HG02623 (cell line): ENCODE measurements around the gene TLDC2.
"Not testable (repeated sequence)": the region's sequence is repeated elsewhere in the genome, so short reads cannot be mapped to it uniquely, and the experiment has no call there.

Source experiments
- ATAC-seq: cut with Tn5 transposase; IDR thresholded peaks from one replicate; pipeline ENCODE4 v1.9.1; 2021; ENCODE audit warnings: moderate library complexity; ENCODE audit not compliant: unreplicated experiment

The TLDC2 gene

DNA sequence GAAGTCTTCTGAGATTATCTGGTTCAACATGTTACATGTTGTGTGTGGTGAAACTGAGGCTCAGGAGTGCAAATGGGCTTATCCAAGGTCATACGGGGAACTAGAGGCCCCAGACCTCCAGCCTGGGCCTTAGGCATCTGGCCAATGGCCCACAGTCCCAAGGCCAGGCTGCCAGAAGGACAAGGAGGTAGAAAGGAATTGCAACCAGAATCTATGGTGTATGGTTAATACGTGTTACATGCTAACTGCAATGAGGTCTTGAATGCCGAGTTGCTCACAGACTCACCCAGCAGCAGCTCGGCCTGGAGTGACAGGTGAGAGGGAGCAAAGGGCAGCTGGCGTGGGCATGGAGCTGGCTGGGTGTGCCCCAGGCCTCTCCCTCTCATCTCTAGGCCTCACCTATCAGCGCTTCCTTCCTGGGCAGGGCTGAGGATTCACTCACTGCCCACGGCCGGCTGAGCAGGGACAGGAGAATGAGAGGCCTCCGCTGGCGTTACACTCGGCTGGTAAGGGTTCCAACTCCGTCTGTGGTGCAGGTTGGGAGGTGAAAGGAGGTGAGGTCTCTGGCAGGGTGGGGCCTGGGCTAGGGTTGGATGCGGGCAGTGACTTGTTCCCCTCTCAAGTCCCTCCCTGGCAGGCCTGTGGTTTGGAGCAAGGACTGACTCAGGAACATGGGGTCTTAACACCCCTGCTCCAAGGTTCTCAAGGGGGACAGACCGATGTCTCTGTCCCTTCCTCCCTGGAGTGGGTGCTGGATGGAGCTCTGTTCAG is at the start of gene TLDC2:
TSS of gene TLDC2 (plus strand) at position 437 of the 771 bp plus-strand sequence. CDS start at position 474, 37 bp downstream.
- ATAC-seq: no peak

DNA sequence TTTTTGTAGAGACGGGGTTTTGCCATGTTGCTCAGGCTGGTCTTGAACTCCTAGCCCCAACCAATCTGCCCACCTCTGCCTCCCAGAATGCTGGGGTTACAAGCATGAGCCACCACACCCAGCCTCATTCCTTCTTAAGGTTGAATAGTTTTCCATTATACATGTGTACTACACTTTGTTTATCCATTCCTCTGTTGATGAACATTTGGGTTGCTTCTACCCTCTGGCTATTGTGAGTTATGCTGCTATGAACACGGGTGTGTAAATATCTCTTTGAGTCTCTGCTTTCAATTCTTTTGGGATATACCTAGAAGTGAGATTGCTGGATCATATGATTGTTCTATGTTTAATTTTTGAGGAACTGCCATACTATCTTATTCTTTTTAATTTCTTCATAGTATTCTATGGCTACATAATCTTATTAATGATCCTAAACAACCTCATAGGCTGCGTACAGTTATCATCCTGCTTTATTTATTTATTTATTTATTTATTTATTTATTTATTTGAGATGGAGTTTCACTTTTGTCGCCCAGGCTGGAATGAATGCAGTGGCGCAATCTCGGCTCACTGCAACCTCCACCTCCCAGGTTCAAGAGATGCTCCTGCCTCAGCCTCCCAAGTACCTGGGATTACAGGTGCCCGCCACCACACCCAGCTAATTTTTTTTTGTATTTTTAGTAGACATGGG is 49.2 kb upstream of the TLDC2 start:
- no peak for ATAC-seq

DNA sequence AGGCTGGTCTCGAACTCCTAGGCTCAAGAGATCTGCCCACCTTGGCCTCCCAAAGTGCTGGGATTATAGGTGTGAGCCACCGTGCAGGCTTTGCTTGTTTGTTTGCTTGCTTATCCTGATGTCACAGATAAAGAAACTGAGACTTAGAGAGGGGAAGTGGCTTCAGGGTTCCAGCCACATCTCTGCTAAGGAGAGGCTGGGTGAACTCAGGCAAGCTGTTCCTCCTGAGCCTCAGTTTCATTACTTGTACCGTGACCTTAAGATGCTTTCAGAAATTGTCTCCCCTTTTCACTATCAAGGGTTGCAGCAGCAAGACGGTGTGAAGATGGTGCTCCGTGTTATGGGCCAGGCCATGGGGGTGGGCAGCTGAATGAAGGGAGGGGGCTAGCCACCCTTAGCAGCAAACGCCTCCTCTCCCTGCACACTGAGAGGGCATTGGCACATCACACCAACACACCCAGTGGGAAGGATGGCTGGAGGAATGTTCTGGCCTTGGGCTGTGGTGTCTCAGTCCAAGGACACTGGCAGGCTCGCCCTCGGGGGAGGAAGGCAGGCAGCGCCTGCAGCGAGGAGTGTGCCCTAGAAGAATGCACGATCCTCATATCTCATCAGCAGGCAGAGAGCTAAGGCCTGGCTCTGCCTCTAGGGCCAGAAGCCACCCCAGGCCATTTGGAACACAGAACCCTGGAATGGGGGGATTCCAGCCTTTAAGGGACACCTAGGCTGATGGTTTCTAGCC is 48.2 kb upstream of the TLDC2 start:
- ATAC-seq: peak; percentile 86

DNA sequence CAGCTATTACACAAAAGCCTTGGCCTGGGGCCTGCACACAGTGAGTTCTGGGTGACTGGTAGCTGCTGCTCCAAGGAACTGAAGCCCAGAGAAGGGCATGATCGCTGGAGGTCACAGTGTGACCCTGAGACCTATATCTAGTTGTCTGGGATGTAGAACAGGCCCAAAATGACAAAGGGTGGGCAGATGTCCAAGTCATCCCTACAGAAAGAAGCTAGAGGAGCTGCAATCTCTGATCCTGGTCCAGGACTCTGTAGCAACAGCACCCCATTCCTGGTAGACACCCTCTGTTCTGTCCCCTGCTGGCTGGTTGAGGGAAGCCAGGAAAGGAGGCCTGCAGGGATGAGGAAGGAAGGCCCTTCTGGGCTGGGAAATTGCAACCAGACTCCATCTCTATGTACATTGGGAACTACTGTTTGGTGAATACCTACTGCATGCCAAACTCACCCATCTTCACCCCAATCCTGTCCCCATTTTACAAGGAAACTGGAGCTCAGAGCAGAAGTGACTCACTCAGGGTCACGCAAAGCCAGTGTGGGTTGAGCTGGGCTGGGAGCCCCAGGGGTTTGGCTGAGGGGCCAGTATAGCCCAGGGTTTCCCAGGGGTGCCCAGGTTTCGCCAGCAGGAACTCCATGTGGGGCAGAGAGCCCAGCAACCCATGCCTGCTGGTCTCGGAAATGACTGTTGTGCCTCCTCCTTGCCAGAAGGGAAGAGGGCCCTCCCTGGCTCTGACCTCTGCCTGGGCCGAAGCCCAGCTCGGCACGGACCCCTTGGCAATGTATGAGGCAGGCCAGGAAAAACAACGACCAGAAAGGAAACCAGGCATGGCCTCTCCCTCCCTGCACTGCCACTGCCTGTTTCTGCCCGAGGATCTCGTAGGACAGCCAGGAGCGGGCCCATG is 44.9 kb upstream of the TLDC2 start:
- no peak for ATAC-seq

DNA sequence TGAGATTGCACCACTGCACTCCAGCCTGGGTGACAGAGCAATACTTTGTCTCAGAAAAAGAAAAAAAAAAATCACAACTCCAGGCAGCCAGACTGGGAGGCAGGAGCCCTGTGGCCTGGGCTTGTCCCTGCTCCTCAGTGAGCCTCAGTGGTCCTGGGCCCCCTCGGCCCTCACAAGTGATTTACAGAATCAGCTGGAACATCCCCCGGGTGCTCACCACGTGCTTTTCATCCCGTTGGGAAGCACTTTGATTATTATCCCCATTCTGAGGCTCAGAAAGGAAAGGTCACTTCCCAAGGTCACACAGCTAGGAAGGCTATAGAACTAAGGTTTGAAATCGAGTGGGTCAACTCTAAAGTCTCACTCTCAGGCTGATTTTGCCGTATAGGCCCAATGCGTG is 43.1 kb upstream of the TLDC2 start:
- ATAC-seq: no peak

DNA sequence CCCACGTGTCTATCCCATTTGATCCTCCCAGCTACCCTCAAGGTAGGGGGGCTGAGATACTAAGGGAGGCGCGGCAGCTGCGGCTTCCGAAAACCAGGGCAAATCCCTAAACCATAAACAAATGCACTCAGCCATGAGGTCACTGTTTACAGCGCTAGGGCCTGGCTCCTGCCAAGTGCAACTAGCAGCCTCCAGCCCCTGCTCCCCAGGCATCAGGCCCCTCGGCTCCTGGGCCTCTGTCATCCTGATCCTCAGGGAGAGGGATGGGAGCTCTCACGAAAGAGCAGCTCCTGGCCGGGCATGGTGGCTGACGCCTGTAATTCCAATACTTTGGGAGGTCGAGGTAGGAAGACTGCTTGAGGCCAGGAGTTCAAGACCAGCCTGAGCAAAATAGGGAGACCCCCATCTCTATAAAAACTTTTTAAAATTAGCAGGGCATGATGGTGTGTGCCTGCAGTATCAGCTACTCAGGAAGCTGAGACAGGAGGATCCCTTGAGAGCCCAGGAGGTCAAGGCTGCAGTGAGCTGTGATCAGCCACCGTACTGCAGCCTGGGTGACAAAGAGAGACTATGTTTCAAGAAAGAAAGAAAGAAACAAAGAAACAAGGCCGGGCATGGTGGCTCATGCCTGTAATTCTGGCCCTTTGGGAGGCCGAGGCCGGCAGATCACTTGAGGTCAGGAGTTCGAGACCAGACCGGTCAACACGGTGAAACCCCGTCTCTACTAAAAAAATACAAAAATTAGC is 42.5 kb upstream of the TLDC2 start:
- ATAC-seq: no peak

DNA sequence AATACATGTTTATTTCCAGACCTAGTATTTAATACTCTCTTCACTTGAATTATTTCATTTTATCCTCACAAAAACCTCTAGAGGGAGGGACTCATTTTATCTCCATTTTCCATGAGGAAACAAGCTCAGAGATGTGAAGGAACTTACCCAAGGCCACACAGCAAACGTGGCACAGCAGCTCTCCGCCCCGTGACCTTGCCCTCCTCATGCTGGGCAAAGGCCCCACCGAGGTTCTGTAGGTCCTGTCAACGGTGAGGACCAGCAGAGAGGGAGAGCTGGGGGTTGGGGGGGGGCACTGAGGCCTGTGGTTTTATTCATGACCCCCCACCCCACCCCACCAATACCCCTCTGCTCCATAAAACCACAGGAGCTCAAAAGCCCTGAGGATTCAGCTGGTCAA is 40.9 kb upstream of the TLDC2 start:
- no peak for ATAC-seq

DNA sequence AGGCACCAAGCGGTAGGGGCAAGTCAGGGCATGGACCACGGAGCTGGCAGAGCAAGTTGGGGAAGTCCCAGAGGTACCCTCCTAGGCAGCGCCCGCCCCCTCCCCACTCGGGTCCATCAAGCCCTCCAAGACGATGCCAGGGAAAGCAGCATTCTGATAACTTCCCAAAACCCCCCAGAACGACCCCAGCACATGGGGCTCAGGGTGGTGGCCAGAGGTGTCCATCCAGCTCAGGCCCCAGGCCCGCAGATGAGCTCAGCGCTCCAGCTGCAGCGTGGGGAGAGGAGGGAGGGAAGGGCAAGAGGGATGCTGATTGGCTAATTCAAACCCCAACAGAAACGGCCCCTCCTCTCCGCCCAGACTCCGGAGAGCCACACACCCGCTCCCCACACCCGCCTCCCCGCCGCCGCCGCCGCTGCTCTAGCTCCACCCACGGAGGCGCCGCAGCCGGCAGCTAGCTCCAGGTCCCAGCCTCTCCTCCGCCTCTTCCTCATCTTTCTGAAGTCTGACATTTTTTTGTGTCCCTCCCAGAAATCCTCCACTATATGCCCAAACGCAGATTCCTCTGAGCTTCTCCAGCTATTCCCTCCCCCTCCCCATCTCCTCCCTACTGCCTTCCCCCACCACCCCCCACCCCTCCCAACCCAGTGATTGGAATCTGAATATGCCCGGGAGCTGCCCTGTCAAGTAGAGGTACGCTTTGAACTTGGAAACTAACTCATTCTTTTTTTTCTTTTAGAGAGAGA is 40.3 kb upstream of the TLDC2 start:
- peak; percentile 88 for ATAC-seq

DNA sequence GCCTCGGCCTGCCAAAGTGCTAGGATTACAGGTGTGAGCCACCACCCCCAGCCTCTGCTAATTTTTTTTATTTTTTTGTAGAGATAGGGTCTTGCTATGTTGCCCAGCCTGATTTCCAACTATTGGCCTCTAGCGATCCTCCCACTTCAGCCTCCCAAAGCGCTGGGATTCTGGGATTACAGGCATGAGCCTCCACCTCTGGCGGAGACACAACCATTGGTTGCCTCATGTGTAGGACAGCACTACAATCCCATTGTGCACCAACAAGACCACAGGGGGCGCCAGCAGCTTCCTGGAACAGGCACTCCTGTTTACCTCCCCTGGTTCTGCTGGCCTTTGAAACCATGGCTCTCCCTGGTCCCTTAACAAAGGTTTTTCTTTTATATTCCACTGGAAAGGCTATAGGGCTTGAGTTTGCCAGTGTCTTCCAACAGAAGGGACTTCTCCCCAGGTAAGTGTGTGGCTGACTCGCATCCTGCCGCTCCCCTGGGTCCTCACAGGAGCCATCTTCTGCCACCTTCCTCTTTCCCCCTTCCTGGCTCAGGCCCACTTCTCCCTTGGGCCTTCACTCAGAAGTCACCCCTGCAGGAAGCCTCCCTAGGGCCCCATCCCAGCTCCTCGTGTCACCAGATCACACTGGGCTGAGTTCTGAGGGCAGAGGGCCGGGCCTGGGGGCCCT is 39.2 kb upstream of the TLDC2 start:
- ATAC-seq: no peak

DNA sequence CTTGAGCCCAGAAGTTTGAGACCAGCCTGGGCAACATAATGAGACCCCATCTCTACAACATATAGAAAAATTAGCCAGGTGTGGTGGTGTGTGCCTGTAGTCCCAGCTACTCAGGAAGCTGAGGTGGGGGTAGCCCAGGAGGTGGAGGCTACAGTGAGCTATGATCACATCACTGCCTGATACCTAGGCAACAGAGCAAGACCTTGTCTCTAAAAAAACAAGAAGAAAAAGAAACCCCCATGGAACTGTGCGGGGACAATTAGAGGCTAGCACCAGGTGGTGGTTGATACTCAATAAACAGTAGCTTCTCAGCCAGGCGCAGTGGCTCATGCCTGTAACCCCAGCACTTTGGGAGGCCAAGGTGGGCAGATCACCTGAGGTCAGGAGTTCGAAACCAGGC is 37.6 kb upstream of the TLDC2 start:
- ATAC-seq: not testable (repeated sequence)

DNA sequence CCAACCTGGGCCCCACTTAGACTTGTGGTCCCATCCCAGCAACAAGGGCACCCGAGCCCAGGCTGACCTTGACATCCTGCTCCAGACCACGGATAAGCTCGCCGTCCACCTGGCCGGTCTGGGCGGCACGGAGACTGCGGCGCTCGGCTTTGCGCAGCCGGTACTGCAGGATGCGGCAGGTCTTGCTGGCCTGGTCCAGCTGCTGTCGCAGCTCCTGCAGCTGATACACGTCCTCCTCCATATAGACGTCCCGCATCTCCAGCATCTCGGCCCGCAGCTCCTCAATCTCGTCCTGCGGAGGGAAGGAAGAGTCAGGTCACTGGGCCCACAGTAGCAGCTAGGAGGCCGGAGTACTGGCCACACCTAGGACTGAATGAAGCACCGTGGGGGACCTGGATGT is 36.8 kb upstream of the TLDC2 start:
- no peak for ATAC-seq

DNA sequence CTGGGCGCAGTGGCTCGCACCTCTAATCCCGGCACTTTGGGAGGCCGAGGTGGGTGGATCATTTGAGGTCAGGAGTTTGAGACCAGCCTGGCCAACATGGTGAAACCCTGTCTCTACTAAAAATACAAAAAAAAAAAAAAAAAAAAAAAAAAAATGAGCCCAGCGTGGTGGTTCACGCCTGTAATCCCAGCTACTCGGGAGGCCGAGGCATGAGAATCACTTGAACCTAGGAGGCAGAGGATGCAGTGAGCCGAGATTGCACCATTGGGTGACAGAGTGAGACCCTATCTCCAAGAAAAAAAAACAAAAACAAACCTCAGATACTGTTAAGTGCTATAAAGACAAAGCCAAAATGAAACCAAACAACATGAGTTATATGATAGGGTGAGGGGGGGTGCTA is 34.9 kb upstream of the TLDC2 start:
- ATAC-seq: not testable (repeated sequence)

DNA sequence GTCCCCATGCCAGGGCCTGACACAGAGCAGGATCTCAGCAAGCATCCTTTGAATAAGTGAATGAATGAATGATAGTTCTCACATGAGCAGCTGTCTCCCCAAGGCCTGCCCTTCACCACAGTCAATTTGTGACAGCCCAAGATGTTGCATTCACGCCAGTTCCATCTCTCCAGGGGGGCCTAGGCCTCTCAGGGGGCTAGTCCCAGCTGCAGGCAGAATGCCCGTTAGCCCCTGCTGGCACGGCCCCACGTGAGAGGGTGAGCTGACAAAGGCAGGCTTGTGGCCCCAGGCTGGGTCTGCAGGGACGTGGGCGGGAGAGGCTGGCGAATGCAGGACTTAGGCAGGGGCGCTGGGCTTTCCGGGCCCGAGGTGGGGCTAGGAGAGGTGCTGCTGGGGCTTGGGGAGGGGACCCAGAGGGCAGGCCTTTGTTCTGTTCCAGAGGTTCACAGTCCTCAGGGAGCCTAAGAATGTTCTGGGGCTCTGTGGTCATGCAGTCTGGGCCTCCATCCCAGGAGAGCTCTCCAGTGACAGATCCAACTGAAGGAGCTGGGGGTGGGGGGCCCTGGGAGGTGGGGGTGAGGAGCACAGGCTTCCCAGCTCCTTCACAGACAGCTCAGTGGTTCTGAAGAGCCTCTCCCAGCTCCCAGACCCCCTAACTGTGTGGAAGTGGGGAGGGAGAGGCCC is 30.5 kb upstream of the TLDC2 start:
- ATAC-seq: peak; percentile 12

DNA sequence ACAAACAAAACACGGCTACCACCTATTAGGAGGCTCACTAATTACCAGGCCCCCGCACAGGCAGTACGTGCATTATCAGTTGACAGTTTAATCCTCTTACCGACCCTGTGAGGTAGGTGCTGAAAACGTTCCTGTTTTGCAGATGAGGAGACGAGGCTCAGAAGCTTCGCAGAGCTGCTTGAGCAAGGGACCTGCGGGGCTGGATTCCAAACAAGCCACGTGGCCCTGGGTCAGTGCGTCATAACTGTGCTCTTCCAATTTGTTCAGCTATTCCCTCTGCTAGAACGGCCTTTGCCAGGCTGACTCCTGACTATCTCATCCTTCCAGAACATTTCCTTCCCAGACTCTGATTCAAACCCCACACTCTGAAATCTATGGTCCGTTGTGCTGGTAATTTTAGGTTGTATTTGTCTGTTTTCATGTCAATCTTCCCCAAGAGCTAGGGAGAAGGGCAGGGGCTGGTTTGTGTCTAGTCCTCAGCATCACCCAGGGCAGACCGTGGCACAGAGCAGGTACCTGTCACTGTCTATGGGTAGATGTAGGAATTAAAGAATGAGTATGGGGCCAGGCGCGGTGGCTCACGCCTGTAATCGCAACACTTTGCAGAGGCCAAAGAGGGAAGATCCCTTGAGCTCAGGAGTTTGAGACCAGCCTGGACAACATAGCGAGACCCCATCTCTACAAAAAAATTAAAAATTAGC is 28.8 kb upstream of the TLDC2 start:
- no peak for ATAC-seq

DNA sequence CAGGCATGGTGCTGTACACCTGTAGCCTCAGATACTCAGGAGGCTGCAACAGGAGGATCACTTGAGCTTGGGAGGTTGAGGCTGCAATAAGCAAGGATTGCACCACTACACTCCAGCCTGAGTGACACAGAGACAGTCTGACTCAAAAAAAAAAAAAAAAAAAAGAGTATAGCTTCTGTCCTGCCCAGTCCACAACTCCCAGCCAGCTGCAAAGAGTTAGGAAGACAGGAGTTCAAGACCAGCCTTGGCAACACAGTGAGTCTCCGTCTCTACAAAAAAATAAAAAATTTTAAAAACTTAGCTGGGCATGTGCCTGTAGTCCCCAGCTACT is 28.3 kb upstream of the TLDC2 start:
- no peak for ATAC-seq

DNA sequence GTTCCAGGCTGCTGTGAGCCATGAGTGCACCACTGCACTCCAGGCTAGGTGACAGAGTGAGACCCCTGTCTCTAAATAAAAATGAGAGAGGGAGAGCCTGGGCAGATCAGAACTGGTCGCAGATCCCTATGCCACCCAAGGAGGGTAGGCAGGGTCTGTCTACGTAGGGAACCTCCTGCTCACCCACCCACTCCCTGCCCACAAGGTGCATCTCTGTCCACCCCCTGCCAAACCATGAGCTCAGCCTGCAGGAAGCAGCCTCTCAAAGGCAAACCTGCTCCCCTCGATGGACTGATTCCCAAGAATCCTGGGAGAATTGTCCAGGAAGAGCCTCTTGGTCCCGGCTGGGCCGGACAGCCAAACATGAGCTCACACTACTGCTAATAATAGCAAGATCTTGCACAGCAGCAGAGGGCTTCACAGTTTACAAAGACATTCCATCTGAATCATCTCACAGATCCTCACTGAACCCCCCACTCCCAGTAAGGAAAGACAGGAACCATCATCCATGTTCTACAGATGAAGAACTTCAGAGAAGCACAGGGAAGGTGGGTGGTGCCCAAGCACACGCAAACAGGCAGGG is 27.8 kb upstream of the TLDC2 start:
- no peak for ATAC-seq

DNA sequence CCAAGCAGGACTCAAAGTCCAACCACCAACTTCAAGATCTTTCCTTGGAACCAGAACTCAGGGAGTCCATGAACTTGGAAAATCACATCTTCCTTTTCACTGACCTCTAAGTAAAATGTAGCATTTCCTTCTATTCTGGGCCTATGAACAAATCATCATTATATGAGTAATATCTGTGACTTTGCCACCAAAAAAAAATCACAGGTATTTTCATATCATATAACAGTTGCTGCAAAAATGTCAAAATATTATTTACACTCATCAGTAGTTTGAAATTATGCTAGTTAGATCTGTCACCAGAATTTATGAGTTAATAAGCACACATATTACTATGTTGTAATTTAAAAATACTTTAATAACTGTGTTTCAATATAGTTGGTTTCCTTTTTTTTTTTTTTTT is 27.3 kb upstream of the TLDC2 start:
- no peak for ATAC-seq
